ENCODE data around the gene CXorf58. TPM values are rescaled to one million over a fixed set of nuclear protein-coding genes. Genes with fewer than 3 reads are reported as not detected.

CXorf58 gene
- total RNA-seq: not detected in 2 replicates

GRCh38 chrX:23907498-23908218 is at the start of gene CXorf58, which contains the start of gene APOO:
TSS of gene CXorf58 (plus strand) at chrX:23908006. CDS start at chrX:23910303, 2,297 bp downstream.
TSS of gene APOO (minus strand) at chrX:23907938. CDS start at chrX:23907702, 236 bp downstream.

Other genes starting within 250 kb of the CXorf58 start
- 202 and 328 TPM in 2 replicates for gene PRDX4, start 240.5 kb upstream of the CXorf58 start, total RNA-seq
- gene ACOT9, start 164.7 kb upstream of the CXorf58 start, total RNA-seq: 30.6 and 37.3 TPM in 2 replicates
- 136 and 192 TPM in 2 replicates for gene SAT1, start 124.8 kb upstream of the CXorf58 start, total RNA-seq
- 5.6 and 11.5 TPM in 2 replicates for gene APOO, start 68 bp upstream of the CXorf58 start, total RNA-seq
- gene KLHL15, start 119.2 kb downstream of the CXorf58 start, total RNA-seq: 5.4 and 7.4 TPM in 2 replicates
- gene EIF2S3, start 146.9 kb downstream of the CXorf58 start, total RNA-seq: 127 and 220 TPM in 2 replicates
- gene ZFX, start 241.7 kb downstream of the CXorf58 start, total RNA-seq: 16.7 and 21.9 TPM in 2 replicates